ENCODE results near the gene ZNF205.
"Not testable (repeated sequence)": the region's sequence is repeated elsewhere in the genome, so short reads cannot be mapped to it uniquely, and the experiment has no call there.

ZNF205 gene

DNA sequence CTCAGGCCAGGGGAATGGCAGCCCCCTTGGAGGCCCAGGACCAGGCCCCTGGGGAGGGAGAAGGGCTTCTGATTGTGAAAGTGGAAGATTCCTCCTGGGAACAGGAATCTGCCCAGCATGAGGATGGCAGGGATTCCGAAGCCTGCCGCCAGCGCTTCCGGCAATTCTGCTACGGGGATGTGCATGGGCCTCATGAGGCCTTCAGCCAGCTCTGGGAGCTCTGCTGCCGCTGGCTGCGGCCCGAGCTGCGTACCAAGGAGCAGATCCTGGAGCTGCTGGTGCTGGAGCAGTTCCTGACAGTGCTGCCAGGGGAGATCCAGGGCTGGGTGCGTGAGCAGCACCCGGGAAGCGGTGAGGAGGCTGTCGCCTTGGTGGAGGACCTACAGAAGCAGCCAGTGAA is 24.9 kb downstream of the ZNF205 start:
- Histone ChIP-seq H3K36me3 (ENCODE audit: control insufficient read depth in 2 of 2, insufficient read depth in 1 of 2, low read length in 2 of 2) (peaks cover 0 to 47% of the 10 kb centered on the region in 2 experiments; a peak in 2 of 3 replicates), H3K27ac (ENCODE audit: extremely low read depth, low read depth, low read length) (no peak overlapping the region), H3K9me3 (ENCODE audit: control insufficient read depth, insufficient read depth, low read depth, low read length) (no peaks in the 10 kb centered on the region), H3K4me1 (ENCODE audit: control insufficient read depth, insufficient read depth, low read length) (0 out of 2 replicates have a peak, but pooled peaks cover 3% of the 10 kb centered on the region), H3K4me3 (ENCODE audit: low read depth, low read length) (no peak overlapping the region)
- ChIA-PET CTCF (interaction anchor here (0.6 kb wide), 2 partner anchors 34 to 118 kb away, joined by 3 to 5 read pairs; no protein-coding TSS in a partner anchor), POLR2A (interaction anchor here (3.4 kb wide), 1 partner anchor 11 kb away, joined by 20 read pairs; no protein-coding TSS in a partner anchor)
- TF ChIP-seq ZNF394 (tag by site-specific recombination; IDR thresholded peaks at IDR 0.05; ENCODE audit: borderline replicate concordance) = no peak
- TF ChIP-seq ZNF433 (tag by site-specific recombination; IDR thresholded peaks at IDR 0.05; ENCODE audit: low read depth) = no peak
- TF ChIP-seq ZIC2 (tag by site-specific recombination; IDR thresholded peaks at IDR 0.05) = peak; percentile 42; the same call in 1 of the 2 replicates
- TF ChIP-seq ZNF654 (tag by site-specific recombination; IDR thresholded peaks at IDR 0.05; ENCODE audit: low read depth) = no peak
- TF ChIP-seq MYNN (tag by site-specific recombination; IDR thresholded peaks at IDR 0.05; ENCODE audit: borderline replicate concordance) = no peak

- no peak overlapping the region for H3K4me3 ChIP-seq (ENCODE audit: low read depth, low read length)
- ChIA-PET POLR2A (no interaction called here), CTCF (interaction anchor here (1.1 kb wide), 1 partner anchor 9 kb away, joined by 3 read pairs; no protein-coding TSS in a partner anchor)
- H3K27ac ChIP-seq (ENCODE audit: extremely low read depth, low read depth, low read length) = no peak overlapping the region
- peaks cover 0 to 46% of the 10 kb centered on the region in 2 experiments; a peak in 1 of 3 replicates for H3K36me3 ChIP-seq (ENCODE audit: control insufficient read depth in 2 of 2, insufficient read depth in 1 of 2, low read length in 2 of 2)
- no peaks in the 10 kb centered on the region for H3K9me3 ChIP-seq (ENCODE audit: control insufficient read depth, insufficient read depth, low read depth, low read length)
- 0 out of 2 replicates have a peak, but pooled peaks cover 3% of the 10 kb centered on the region for H3K4me1 ChIP-seq (ENCODE audit: control insufficient read depth, insufficient read depth, low read length)
- TF ChIP-seq ZNF514 (tag by site-specific recombination; IDR thresholded peaks at IDR 0.05) (no peak), ZNF791 (tag by site-specific recombination; IDR thresholded peaks at IDR 0.05) (no peak), ZNF596 (tag by site-specific recombination; IDR thresholded peaks at IDR 0.05) (no peak), ZNF19 (tag by site-specific recombination; IDR thresholded peaks at IDR 0.05; ENCODE audit: low read depth) (no peak), HOXC10 (CRISPR knock-in tag; IDR thresholded peaks at IDR 0.05) (no peak), ZNF324 (tag by site-specific recombination; IDR thresholded peaks at IDR 0.05) (no peak), ZNF785 (tag by site-specific recombination; IDR thresholded peaks at IDR 0.05) (no peak), ZNF155 (tag by site-specific recombination; IDR thresholded peaks at IDR 0.05) (no peak), ELK4 (IDR thresholded peaks at IDR 0.05; ENCODE audit: borderline replicate concordance, low read depth, low read length) (no peak), GLI4 (tag by site-specific recombination; IDR thresholded peaks at IDR 0.05) (no peak), ZNF747 (tag by site-specific recombination; IDR thresholded peaks at IDR 0.05) (no peak), RBAK (tag by site-specific recombination; IDR thresholded peaks at IDR 0.05) (no peak), ZNF529 (tag by site-specific recombination; IDR thresholded peaks at IDR 0.05; ENCODE audit: insufficient replicate concordance) (no peak), REPIN1 (tag by site-specific recombination; IDR thresholded peaks at IDR 0.05; ENCODE audit: low read depth) (no peak)
Observed at GRCh38 chr16:3138342-3138741, 26.0 kb downstream of the ZNF205 start.

GRCh38 chr16:3138823-3139426 is 26.5 kb downstream of the ZNF205 start:
- TF ChIP-seq ZNF560 (tag by site-specific recombination; IDR thresholded peaks at IDR 0.05; ENCODE audit: borderline replicate concordance) = no peak
- TF ChIP-seq ZNF132 (tag by site-specific recombination; IDR thresholded peaks at IDR 0.05; ENCODE audit: borderline replicate concordance) = no peak
- TF ChIP-seq ZNF785 (tag by site-specific recombination; IDR thresholded peaks at IDR 0.05) = no peak
- no peak for TF ChIP-seq ZNF140 (tag by site-specific recombination; IDR thresholded peaks at IDR 0.05)
- TF ChIP-seq GFI1B (tag by site-specific recombination; IDR thresholded peaks at IDR 0.05) = no peak
- no peak for TF ChIP-seq SCRT2 (tag by site-specific recombination; IDR thresholded peaks at IDR 0.05)
- TF ChIP-seq, protein P1, sequence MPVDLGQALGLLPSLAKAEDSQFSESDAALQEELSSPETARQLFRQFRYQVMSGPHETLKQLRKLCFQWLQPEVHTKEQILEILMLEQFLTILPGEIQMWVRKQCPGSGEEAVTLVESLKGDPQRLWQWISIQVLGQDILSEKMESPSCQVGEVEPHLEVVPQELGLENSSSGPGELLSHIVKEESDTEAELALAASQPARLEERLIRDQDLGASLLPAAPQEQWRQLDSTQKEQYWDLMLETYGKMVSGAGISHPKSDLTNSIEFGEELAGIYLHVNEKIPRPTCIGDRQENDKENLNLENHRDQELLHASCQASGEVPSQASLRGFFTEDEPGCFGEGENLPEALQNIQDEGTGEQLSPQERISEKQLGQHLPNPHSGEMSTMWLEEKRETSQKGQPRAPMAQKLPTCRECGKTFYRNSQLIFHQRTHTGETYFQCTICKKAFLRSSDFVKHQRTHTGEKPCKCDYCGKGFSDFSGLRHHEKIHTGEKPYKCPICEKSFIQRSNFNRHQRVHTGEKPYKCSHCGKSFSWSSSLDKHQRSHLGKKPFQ (tag by site-specific recombination; IDR thresholded peaks at IDR 0.05) = no peak
- TF ChIP-seq ZFP41 (tag by site-specific recombination; IDR thresholded peaks at IDR 0.05; ENCODE audit: borderline replicate concordance) = no peak
- peaks cover 0 to 46% of the 10 kb centered on the region in 2 experiments; a peak in 1 of 3 replicates for H3K36me3 ChIP-seq (ENCODE audit: control insufficient read depth in 2 of 2, insufficient read depth in 1 of 2, low read length in 2 of 2)
- H3K27ac ChIP-seq (ENCODE audit: extremely low read depth, low read depth, low read length) = no peak overlapping the region
- no peak overlapping the region for H3K4me3 ChIP-seq (ENCODE audit: low read depth, low read length)
- no peaks in the 10 kb centered on the region for H3K9me3 ChIP-seq (ENCODE audit: control insufficient read depth, insufficient read depth, low read depth, low read length)
- ChIA-PET POLR2A (no interaction called here), CTCF (interaction anchor here (1.1 kb wide), 1 partner anchor 9 kb away, joined by 3 read pairs; no protein-coding TSS in a partner anchor)
- 0 out of 2 replicates have a peak, but pooled peaks cover 3% of the 10 kb centered on the region for H3K4me1 ChIP-seq (ENCODE audit: control insufficient read depth, insufficient read depth, low read length)

DNA sequence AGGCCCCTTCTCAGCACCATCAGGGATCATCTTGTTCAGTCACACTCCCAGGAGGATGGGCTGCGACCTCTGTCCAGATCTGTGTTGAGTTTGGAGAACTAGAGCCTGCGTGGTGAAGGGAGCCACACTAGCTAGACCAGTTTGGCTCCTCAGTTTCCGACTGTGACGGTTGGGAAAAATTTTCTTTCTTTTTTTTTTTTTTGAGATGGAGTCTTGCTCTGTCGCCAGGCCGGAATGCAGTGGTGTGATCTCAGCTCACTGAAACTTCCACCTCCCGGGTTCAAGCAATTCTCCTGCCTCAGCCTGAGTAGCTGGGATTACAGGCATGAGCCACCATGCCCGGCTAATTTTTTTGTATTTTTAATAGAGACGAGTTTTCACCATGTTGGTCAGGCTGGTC is 27.2 kb downstream of the ZNF205 start:
- peaks cover 0 to 46% of the 10 kb centered on the region in 2 experiments; a peak in 1 of 3 replicates for H3K36me3 ChIP-seq (ENCODE audit: control insufficient read depth in 2 of 2, insufficient read depth in 1 of 2, low read length in 2 of 2)
- H3K9me3 ChIP-seq (ENCODE audit: control insufficient read depth, insufficient read depth, low read depth, low read length); H3K27ac ChIP-seq (ENCODE audit: extremely low read depth, low read depth, low read length); H3K4me3 ChIP-seq (ENCODE audit: low read depth, low read length); POLR2A ChIA-PET; H3K4me1 ChIP-seq (ENCODE audit: control insufficient read depth, insufficient read depth, low read length): not testable (repeated sequence)
- CTCF ChIA-PET = interaction anchor here (0.8 to 1.4 kb wide), 4 partner anchors 7 to 27 kb away, joined by 3 read pairs; no protein-coding TSS in a partner anchor
